ENCODE results near the gene ZNF821. TPM values are rescaled to one million over a fixed set of nuclear protein-coding genes. Genes with fewer than 3 reads are reported as not detected.
"Not testable (repeated sequence)": the region's sequence is repeated elsewhere in the genome, so short reads cannot be mapped to it uniquely, and the experiment has no call there.

The ZNF821 gene
- total RNA-seq, 1 donor from 2014 or later = 10.3 TPM

- Mint-ChIP-seq H3K9me3 (peaks cover 47% of the 10 kb centered on the region), H3K4me1 (peaks cover 2% of the 10 kb centered on the region), H3K36me3 (peaks cover 72% of the 10 kb centered on the region), H3K4me3 (no peak overlapping the region), H3K27ac (no peak overlapping the region), H3K27me3 (ENCODE audit: insufficient read depth, low read depth) (no peaks in the 10 kb centered on the region)
- H3K9ac ChIP-seq = no peak overlapping the region
- no peaks in the 10 kb centered on the region for H3K9me3 ChIP-seq (ENCODE audit: low read depth)
- DNase-seq (ENCODE audit: low spot score) = no peak
- H2AFZ ChIP-seq (replicated peaks) = no peak overlapping the region
- H4K20me1 ChIP-seq (ENCODE audit: low read depth) = peaks cover 99% of the 10 kb centered on the region
- peaks cover 4% of the 10 kb centered on the region for H3K36me3 ChIP-seq
- no peak overlapping the region for H3K27ac ChIP-seq
- H3K4me3 ChIP-seq = no peak overlapping the region
- no peaks in the 10 kb centered on the region for H3K27me3 ChIP-seq
- no peaks in the 10 kb centered on the region for H3K4me1 ChIP-seq
- H3F3A ChIP-seq (ENCODE audit: low read depth) = peaks cover 6% of the 10 kb centered on the region
- H3K4me2 ChIP-seq = no peak overlapping the region
- H3K79me2 ChIP-seq (ENCODE audit: low read depth) = peaks cover 100% of the 10 kb centered on the region
- no peak for TF ChIP-seq EZH2 (IDR thresholded peaks at IDR 0.05)
- no peak for TF ChIP-seq CTCF (IDR thresholded peaks at IDR 0.05)
- no peak for TF ChIP-seq EZH2phosphoT487 (IDR thresholded peaks at IDR 0.05)
These were observed 27.1 kb upstream of the ZNF821 start for GRCh38 chr16:71911121-71911520.

DNA sequence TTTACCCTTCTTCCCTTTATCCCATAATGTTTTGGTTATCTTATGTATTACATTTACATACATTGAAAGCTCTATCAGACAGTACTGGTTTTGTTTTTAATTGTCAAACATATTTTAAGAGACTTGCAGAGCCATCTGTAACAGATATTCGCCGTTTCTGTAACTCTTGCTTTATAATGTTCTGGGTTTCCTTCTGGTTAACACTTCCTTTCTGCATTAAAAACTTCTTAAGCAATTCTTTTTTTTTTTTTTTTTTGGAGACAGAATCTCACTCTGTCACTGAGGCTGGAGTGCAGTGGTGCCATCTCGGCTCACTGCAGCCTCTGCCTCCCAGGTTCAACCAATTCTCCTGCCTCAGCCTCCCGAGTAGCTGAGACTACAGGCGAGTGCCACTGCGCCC is 21.8 kb upstream of the ZNF821 start:
- Mint-ChIP-seq H3K36me3 (peaks cover 66% of the 10 kb centered on the region), H3K9me3 (peaks cover 42% of the 10 kb centered on the region)
- H3F3A ChIP-seq (ENCODE audit: low read depth); H3K27me3 Mint-ChIP-seq (ENCODE audit: insufficient read depth, low read depth); H3K4me3 Mint-ChIP-seq; H3K4me1 ChIP-seq; DNase-seq (ENCODE audit: low spot score); H3K9ac ChIP-seq; H3K27me3 ChIP-seq; H3K27ac Mint-ChIP-seq; H2AFZ ChIP-seq (replicated peaks); H3K27ac ChIP-seq; H3K4me3 ChIP-seq; H3K9me3 ChIP-seq (ENCODE audit: low read depth); H3K4me1 Mint-ChIP-seq; H3K4me2 ChIP-seq; H3K36me3 ChIP-seq: not testable (repeated sequence)
- H3K79me2 ChIP-seq (ENCODE audit: low read depth) = peaks cover 100% of the 10 kb centered on the region
- peaks cover 100% of the 10 kb centered on the region for H4K20me1 ChIP-seq (ENCODE audit: low read depth)

DNA sequence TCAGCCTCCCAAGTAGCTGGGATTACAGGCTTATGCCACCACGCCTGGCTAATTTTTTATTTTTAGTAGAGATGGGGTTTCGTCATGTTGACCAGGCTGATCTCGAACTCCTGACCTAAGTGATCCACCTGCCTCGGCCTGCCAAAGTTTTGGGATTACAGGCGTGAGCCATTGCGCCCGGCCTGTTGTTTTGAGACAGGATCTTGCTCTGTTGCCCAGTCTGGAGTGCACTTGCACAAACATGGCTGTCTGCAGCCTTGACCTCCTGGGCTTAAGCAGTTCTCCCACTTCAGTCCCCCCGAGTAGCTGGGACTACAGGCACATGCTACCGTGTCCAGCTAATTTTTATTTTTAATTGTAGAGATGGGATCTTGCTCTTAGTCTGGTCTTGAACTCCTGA is 20.3 kb upstream of the ZNF821 start:
- Histone ChIP-seq H3K9me3 (ENCODE audit: low read depth) (no peaks in the 10 kb centered on the region), H3K4me1 (peaks cover 6% of the 10 kb centered on the region), H4K20me1 (ENCODE audit: low read depth) (peaks cover 100% of the 10 kb centered on the region), H3K79me2 (ENCODE audit: low read depth) (peaks cover 100% of the 10 kb centered on the region), H3K27me3 (no peaks in the 10 kb centered on the region), H3K9ac (no peak overlapping the region), H3K36me3 (peaks cover 8% of the 10 kb centered on the region), H3F3A (ENCODE audit: low read depth) (peaks cover 6% of the 10 kb centered on the region), H3K4me2 (no peak overlapping the region), H3K27ac (no peak overlapping the region), H2AFZ (replicated peaks) (no peak overlapping the region), H3K4me3 (no peak overlapping the region)
- TF ChIP-seq EZH2phosphoT487 (IDR thresholded peaks at IDR 0.05) = no peak
- no peak for TF ChIP-seq CTCF (IDR thresholded peaks at IDR 0.05)
- no peak for TF ChIP-seq EZH2 (IDR thresholded peaks at IDR 0.05)
- Mint-ChIP-seq H3K9me3 (peaks cover 39% of the 10 kb centered on the region), H3K36me3 (peaks cover 58% of the 10 kb centered on the region), H3K4me1 (peaks cover 2% of the 10 kb centered on the region), H3K4me3 (no peak overlapping the region), H3K27ac (no peak overlapping the region), H3K27me3 (ENCODE audit: insufficient read depth, low read depth) (peaks cover 4% of the 10 kb centered on the region)
- DNase-seq (ENCODE audit: low spot score) = no peak

DNA sequence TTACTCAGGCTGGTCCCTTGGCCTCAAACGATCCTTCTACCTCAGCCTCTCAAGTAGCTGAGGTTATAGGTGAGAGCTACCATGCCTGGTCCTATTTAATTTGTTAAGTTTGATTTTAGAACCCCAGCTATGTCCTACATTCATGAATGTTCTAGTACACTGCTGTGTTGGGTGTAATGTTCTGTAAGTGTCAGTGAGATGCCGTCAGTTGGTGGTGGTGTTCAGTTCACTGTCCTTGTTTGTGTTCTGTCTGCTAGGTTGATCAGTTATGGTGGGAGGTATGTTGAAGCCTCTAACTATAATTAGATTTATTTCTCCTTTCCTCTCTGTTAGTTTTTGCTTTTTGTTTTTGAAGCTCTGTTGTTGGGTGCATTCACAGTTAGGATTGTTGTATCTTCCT is 19.6 kb upstream of the ZNF821 start:
- Histone ChIP-seq H3K79me2 (ENCODE audit: low read depth) (peaks cover 100% of the 10 kb centered on the region), H3K36me3 (peaks cover 8% of the 10 kb centered on the region), H2AFZ (replicated peaks) (no peak overlapping the region), H3K4me2 (no peak overlapping the region), H3K4me3 (no peak overlapping the region), H3K9me3 (ENCODE audit: low read depth) (no peaks in the 10 kb centered on the region), H3K27me3 (no peaks in the 10 kb centered on the region), H4K20me1 (ENCODE audit: low read depth) (peaks cover 100% of the 10 kb centered on the region), H3K27ac (no peak overlapping the region), H3F3A (ENCODE audit: low read depth) (peaks cover 8% of the 10 kb centered on the region), H3K9ac (no peak overlapping the region), H3K4me1 (peaks cover 6% of the 10 kb centered on the region)
- TF ChIP-seq EZH2 (IDR thresholded peaks at IDR 0.05) (no peak), EZH2phosphoT487 (IDR thresholded peaks at IDR 0.05) (no peak), CTCF (IDR thresholded peaks at IDR 0.05) (no peak)
- DNase-seq (ENCODE audit: low spot score) = no peak
- peaks cover 4% of the 10 kb centered on the region for H3K27me3 Mint-ChIP-seq (ENCODE audit: insufficient read depth, low read depth)
- peaks cover 2% of the 10 kb centered on the region for H3K4me1 Mint-ChIP-seq
- H3K4me3 Mint-ChIP-seq = no peak overlapping the region
- H3K27ac Mint-ChIP-seq = no peak overlapping the region
- peaks cover 35% of the 10 kb centered on the region for H3K9me3 Mint-ChIP-seq
- H3K36me3 Mint-ChIP-seq = peaks cover 54% of the 10 kb centered on the region
